ENCODE data around the gene FIBP. TPM values are rescaled to one million over a fixed set of nuclear protein-coding genes. Genes with fewer than 3 reads are reported as not detected.

The FIBP gene
- total and polyA plus RNA-seq, 3 donors from 2014 or later, result 131 to 149 (median 144) TPM

GRCh38 chr11:65911682-65912568, 23.7 kb upstream of the FIBP start:
- intact Hi-C loops (cut with DNase I; ENCODE audit: low total_unique reads), result no loop called here
- Histone ChIP-seq H3K4me1 (peaks cover 30% of the 10 kb centered on the region), H3K27me3 (no peaks in the 10 kb centered on the region), H3K4me3 (no peak overlapping the region), H3K9me3 (no peaks in the 10 kb centered on the region), H3K36me3 (ENCODE audit: low read depth, missing control alignments) (no peaks in the 10 kb centered on the region), H3K27ac (no peak overlapping the region)
- TF ChIP-seq POLR2A (IDR thresholded peaks at IDR 0.05) (no peak), CTCF (IDR thresholded peaks at IDR 0.05) (peak in 1 of 3 experiments; percentile 19)
- peak; percentile 53 for DNase-seq
- 32 to 35% methylated on average over 8 to 14 of the region's 14 CpGs for WGBS, 2 donors

GRCh38 chr11:65907878-65908277, 19.6 kb upstream of the FIBP start:
- no peak for DNase-seq
- TF ChIP-seq CTCF (IDR thresholded peaks at IDR 0.05) (no peak), POLR2A (IDR thresholded peaks at IDR 0.05) (no peak)
- H3K4me3 ChIP-seq, result no peak overlapping the region
- H3K9me3 ChIP-seq, result no peaks in the 10 kb centered on the region
- H3K36me3 ChIP-seq (ENCODE audit: low read depth, missing control alignments), result no peaks in the 10 kb centered on the region
- H3K27me3 ChIP-seq, result no peaks in the 10 kb centered on the region
- intact Hi-C loops (cut with DNase I; ENCODE audit: low total_unique reads), result no loop called here
- WGBS, 2 donors, result 89 to 90% methylated on average over 6 of the region's 6 CpGs
- H3K27ac ChIP-seq, result no peak overlapping the region
- H3K4me1 ChIP-seq, result peaks cover 10% of the 10 kb centered on the region

DNA sequence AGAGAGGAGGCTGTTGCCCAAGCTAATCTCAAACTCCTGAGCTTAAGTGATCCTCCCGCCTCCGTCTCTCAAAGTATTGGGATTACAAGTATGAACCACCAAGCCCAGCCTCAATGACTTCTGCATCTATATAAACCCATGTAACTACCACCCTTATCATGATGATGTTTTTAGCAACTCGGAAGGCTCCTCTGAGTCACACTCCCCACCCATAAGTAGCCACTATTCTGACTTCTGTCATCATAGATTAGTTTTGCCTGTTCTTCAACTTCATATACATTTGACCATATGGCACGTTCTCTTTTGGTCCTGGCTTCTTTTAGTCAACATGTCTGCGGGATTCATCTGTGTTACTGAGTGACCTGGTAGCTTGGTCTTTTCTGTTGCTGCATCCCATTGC, 18.3 kb upstream of the FIBP start:
- Histone ChIP-seq H3K27ac (no peak overlapping the region), H3K4me3 (no peak overlapping the region), H3K36me3 (ENCODE audit: low read depth, missing control alignments) (no peaks in the 10 kb centered on the region), H3K27me3 (no peaks in the 10 kb centered on the region), H3K9me3 (no peaks in the 10 kb centered on the region), H3K4me1 (peaks cover 4% of the 10 kb centered on the region)
- intact Hi-C loops (cut with DNase I; ENCODE audit: low total_unique reads), result no loop called here
- TF ChIP-seq CTCF (IDR thresholded peaks at IDR 0.05) (no peak), POLR2A (IDR thresholded peaks at IDR 0.05) (no peak)
- WGBS, 2 donors, result 91 to 92% methylated on average over 5 of the region's 5 CpGs
- no peak for DNase-seq

DNA sequence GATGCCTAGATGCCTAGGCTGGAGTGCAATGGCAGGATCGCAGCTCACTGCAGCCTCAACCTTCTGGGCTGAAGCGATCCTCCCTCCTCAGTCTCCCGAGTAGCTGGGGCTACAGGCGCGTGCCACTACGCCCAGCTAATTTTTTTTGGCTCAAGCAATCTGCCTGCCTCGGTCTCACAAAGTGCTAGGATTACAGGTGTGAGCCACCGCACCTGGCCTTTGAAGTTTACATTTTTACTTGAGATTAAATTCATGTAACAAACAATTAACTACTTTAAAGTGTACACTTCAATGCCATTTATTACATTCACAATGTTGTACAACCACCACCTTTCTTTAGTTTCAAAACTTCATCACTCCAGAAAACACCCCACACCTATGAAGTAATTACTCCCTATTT, 15.4 kb upstream of the FIBP start:
- Histone ChIP-seq H3K9me3 (no peaks in the 10 kb centered on the region), H3K36me3 (ENCODE audit: low read depth, missing control alignments) (no peaks in the 10 kb centered on the region), H3K4me1 (peaks cover 8% of the 10 kb centered on the region), H3K27ac (no peak overlapping the region), H3K27me3 (no peaks in the 10 kb centered on the region), H3K4me3 (no peak overlapping the region)
- DNase-seq, result no peak
- intact Hi-C loops (cut with DNase I; ENCODE audit: low total_unique reads), result no loop called here
- TF ChIP-seq CTCF (IDR thresholded peaks at IDR 0.05) (no peak), POLR2A (IDR thresholded peaks at IDR 0.05) (no peak)
- WGBS, 2 donors, result 85 to 88% methylated on average over 8 of the region's 8 CpGs

- WGBS, 2 donors, result 51 to 57% methylated on average over 3 to 4 of the region's 5 CpGs
- H3K27ac ChIP-seq, result no peak overlapping the region
- no peaks in the 10 kb centered on the region for H3K27me3 ChIP-seq
- H3K4me1 ChIP-seq, result peaks cover 8% of the 10 kb centered on the region
- H3K36me3 ChIP-seq (ENCODE audit: low read depth, missing control alignments), result no peaks in the 10 kb centered on the region
- DNase-seq, result no peak
- H3K4me3 ChIP-seq, result no peak overlapping the region
- H3K9me3 ChIP-seq, result no peaks in the 10 kb centered on the region
- intact Hi-C loops (cut with DNase I; ENCODE audit: low total_unique reads), result no loop called here
- TF ChIP-seq CTCF (IDR thresholded peaks at IDR 0.05) (no peak), POLR2A (IDR thresholded peaks at IDR 0.05) (no peak)
These were observed 14.8 kb upstream of the FIBP start for GRCh38 chr11:65903068-65903481.
